Activated CD8-positive, alpha-beta memory T cell treated with anti-CD3 and anti-CD28 coated beads, Interleukin-2, amount 10 ng/mL, durations not matched to agents 7 days and 5 days (primary cell): ENCODE results near the gene GALNT2. TPM values are rescaled to one million over a fixed set of nuclear protein-coding genes. Genes with fewer than 3 reads are reported as not detected.

ENCODE experiments used
- ATAC-seq: fragments of 150-1000 bp; cut with Tn5 transposase; one replicate; pipeline ENCODE4 v1.10.0; 2021; ENCODE audit warnings: moderate library complexity
- CTCF ChIA-PET: fragments of 350-600 bp; sonication (Branson Sonifier 250); formaldehyde crosslinking; loops from one replicate; lab custom pipeline; 2021; ENCODE audit warnings: antibody characterized with exemption; lab: Charles Lee
- DNase-seq: peaks from one replicate; pipeline ENCODE4 v3.0.0-alpha.2; 2020
- H3K27ac Mint-ChIP-seq: one replicate; pipeline ENCODE4 v1.8.0; 2021; ENCODE audit warnings: mild to moderate bottlenecking, mixed read lengths
- H3K27me3 Mint-ChIP-seq: one replicate; pipeline ENCODE4 v1.8.0; 2021; ENCODE audit warnings: mixed read lengths
- H3K36me3 Mint-ChIP-seq: one replicate; pipeline ENCODE4 v1.8.0; 2021; ENCODE audit warnings: mild to moderate bottlenecking, mixed read lengths
- H3K4me1 Mint-ChIP-seq: one replicate; pipeline ENCODE4 v1.8.0; 2021; ENCODE audit warnings: mixed read lengths
- H3K4me3 Mint-ChIP-seq: one replicate; pipeline ENCODE4 v1.8.0; 2021; ENCODE audit warnings: mild to moderate bottlenecking, moderate library complexity, mixed read lengths
- H3K9me3 Mint-ChIP-seq: one replicate; pipeline ENCODE4 v1.8.0; 2022; ENCODE audit warnings: low read depth, mixed read lengths
- total RNA-seq, 2 experiments: library from RNA; stranded (reverse); gene quantifications; one replicate each; pipeline ENCODE4 v1.2.3, GENCODE V29; 2021

Gene GALNT2
- total RNA-seq, 2 experiments from 2014 or later = 25.0 to 30.2 TPM

DNA sequence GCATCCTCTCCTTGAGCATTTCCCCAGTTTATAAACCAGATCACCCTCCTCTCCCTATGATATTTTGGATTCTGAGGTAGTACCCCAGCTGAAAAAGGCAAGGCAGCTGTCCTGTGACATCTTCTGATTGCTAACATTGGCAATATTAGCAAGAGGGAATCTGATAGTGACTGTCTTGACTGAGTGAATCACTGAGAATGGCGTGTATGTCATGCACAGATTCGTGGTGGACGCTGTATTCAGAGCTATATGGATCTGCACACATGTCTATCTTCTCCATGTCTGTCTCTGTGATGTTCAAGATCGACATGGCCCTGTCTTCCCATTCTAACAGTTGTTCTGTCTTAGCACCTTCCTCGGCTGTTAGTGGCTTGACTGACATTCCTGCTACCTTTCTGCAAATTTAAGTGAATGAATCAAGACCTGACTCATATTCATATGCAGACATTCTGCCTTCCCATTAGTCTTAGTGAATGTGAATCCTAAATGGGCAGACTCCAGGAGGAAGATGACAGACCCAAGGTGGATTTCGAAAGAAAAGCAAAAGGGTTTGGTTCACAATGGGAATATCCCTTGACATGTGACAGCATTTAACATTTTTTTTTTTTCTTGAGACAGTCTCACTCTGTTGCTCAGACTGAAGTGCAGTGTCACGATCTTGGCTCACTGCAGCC is 261.4 kb downstream of the GALNT2 start:
- no peak for DNase-seq
- ATAC-seq = no peak
- no peak overlapping the region for H3K27ac Mint-ChIP-seq
- H3K36me3 Mint-ChIP-seq = no peaks in the 10 kb centered on the region
- CTCF ChIA-PET = no interaction called here
- peaks cover 11% of the 10 kb centered on the region for H3K4me1 Mint-ChIP-seq
- H3K4me3 Mint-ChIP-seq = no peak overlapping the region
- H3K9me3 Mint-ChIP-seq = no peaks in the 10 kb centered on the region
- peaks cover 2% of the 10 kb centered on the region for H3K27me3 Mint-ChIP-seq

DNA sequence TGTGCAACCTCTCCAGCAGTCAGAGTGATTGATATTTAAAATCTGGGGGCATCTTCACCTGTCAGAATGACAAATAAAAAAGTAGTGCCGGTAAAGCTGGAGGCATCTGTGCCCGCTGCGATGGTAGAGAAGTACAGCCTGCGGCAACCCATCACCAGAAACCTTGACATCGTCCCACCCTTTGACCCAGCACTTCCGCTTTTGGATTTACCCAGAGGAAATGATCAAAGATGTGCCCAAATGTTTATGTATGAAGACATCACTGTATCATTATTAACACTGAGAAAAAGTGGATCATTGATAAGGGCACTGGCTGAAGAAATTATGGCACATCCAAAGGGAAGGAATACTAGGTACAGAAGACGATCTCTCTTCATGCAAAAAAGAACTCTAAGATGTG is 263.1 kb downstream of the GALNT2 start:
- Mint-ChIP-seq H3K27ac (no peak overlapping the region), H3K4me3 (no peak overlapping the region), H3K4me1 (peaks cover 11% of the 10 kb centered on the region), H3K36me3 (no peaks in the 10 kb centered on the region), H3K27me3 (peaks cover 2% of the 10 kb centered on the region), H3K9me3 (no peaks in the 10 kb centered on the region)
- ATAC-seq (no peak), DNase-seq (no peak)
- CTCF ChIA-PET = no interaction called here
